Ovary (tissue), 9 donors: ENCODE results near the gene HDDC2. TPM values are rescaled to one million over a fixed set of nuclear protein-coding genes. Genes with fewer than 3 reads are reported as not detected.

ENCODE experiments used
- DNase-seq, 5 donors: peaks; one replicate each; pipeline ENCODE4 v3.0.0-alpha.2; 2019 to 2020
- H3K27ac ChIP-seq, 2 donors: fragments of 200-600 bp; one replicate each; pipeline versions ENCODE4 v1.5.1 to v1.8.0; 2019 to 2022
- H3K27me3 ChIP-seq: fragments of 200-600 bp; one replicate; pipeline ENCODE4 v1.8.0; 2022
- H3K36me3 ChIP-seq: fragments of 200-600 bp; sonication (generic); one replicate; pipeline ENCODE4 v1.5.1; 2019
- H3K4me1 ChIP-seq: one replicate; pipeline ENCODE4 v1.8.1; 2013; ENCODE audit warnings: mild to moderate bottlenecking, moderate library complexity; ENCODE audit not compliant: insufficient read depth
- H3K4me3 ChIP-seq: fragments of 200-600 bp; sonication (generic); one replicate; pipeline ENCODE4 v1.5.1; 2017
- H3K9me3 ChIP-seq, 2 donors: fragments of 200-600 bp in 1 of 2; sonication (generic) in 1 of 2; one replicate each; pipeline versions ENCODE4 v1.5.1 to v1.8.1; 2013 to 2019; ENCODE audit warnings: mild to moderate bottlenecking in 1 of 2, moderate library complexity in 1 of 2
- EP300 ChIP-seq: sonication (generic); formaldehyde crosslinking; IDR thresholded peaks from one replicate; pipeline ENCODE4 v1.6.1; 2017; ENCODE audit warnings: antibody characterized with exemption
- POLR2A ChIP-seq: fragments of 450-650 bp; IDR thresholded peaks from one replicate; pipeline ENCODE4 v1.6.1; 2017; ENCODE audit warnings: antibody characterized with exemption, mild to moderate bottlenecking, moderate library complexity
- WGBS, 3 donors: extraction: QIAGEN DNeasy Blood & Tissue Kit in 1 of 3; methylation state at CpG; one replicate each; pipeline versions ENCODE4 v1.1.5 to v1.1.7; 2013 to 2017; 5-methylcytosine and 5-hydroxymethylcytosine counted together
- intact Hi-C, 4 donors: fragments of 100-400 bp; cut with DNase I; formaldehyde crosslinking; loops; one replicate each; pipeline versions ENCODE4 v1.11.0 to v1.15.1; 2022 to 2023
- polyA plus RNA-seq, 2 donors: library from polyadenylated mRNA; stranded (reverse); fragments of 200-250 nt in 1 of 2; fragments of 350-450 nt in 1 of 2; fragmentation: Illumina TruSeq in 1 of 2; extraction: RNeasy Lipid Tissue Mini Kit (QIAGEN cat#74804) in 1 of 2; gene quantifications; one replicate each; pipeline ENCODE4 v1.2.3, GENCODE V29; 2013 to 2014
- total RNA-seq, 7 donors: library from RNA; depleted of rRNA in 2 of 7; stranded (reverse); fragments of >200 nt in 2 of 7; fragmentation: NEBNext Ultra II Directional in 3 of 7; extraction: Animal tissue kit (Norgen Biotek cat#: 25700) in 3 of 7; gene quantifications; one replicate each; pipeline versions ENCODE4 v1.1.0 to v1.2.4, GENCODE V29; 2016 to 2023
- TF ChIP-seq, protein P1 (sequence below), 3 donors: fragments of 450-650 bp in 2 of 3; fragments of 200-600 bp in 1 of 3; IDR thresholded peaks; one replicate each; pipeline versions ENCODE4 v1.5.1 to v1.8.0; 2016 to 2022; ENCODE audit warnings: antibody characterized with exemption in 3 of 3, mild to moderate bottlenecking in 1 of 3
- donor health status: DM: no; HTN: no; CAD: no; lungs with moderate emphysema.
- donor health status: DM: no; HTN: no; CAD: no.
- donor health status: Bipolar disorder and iron deficiency.
- donor health status: DM: yes; HTN: yes; CAD: no.
- donor health status: DM: no; HTN: no; CAD: no.
- donor health status: DM: yes; HTN: yes; CAD: no.

HDDC2 gene
- total and polyA plus RNA-seq, 9 donors: 31.4 to 80.6 (median 64.0) TPM

GRCh38 chr6:125316621-125317020 is 14.9 kb upstream of the HDDC2 start:
- Histone ChIP-seq H3K27ac (no peak overlapping the region), H3K27me3 (no peaks in the 10 kb centered on the region), H3K9me3 (no peaks in the 10 kb centered on the region), H3K4me3 (no peak overlapping the region), H3K4me1 (no peaks in the 10 kb centered on the region), H3K36me3 (no peaks in the 10 kb centered on the region)
- TF ChIP-seq, protein P1, sequence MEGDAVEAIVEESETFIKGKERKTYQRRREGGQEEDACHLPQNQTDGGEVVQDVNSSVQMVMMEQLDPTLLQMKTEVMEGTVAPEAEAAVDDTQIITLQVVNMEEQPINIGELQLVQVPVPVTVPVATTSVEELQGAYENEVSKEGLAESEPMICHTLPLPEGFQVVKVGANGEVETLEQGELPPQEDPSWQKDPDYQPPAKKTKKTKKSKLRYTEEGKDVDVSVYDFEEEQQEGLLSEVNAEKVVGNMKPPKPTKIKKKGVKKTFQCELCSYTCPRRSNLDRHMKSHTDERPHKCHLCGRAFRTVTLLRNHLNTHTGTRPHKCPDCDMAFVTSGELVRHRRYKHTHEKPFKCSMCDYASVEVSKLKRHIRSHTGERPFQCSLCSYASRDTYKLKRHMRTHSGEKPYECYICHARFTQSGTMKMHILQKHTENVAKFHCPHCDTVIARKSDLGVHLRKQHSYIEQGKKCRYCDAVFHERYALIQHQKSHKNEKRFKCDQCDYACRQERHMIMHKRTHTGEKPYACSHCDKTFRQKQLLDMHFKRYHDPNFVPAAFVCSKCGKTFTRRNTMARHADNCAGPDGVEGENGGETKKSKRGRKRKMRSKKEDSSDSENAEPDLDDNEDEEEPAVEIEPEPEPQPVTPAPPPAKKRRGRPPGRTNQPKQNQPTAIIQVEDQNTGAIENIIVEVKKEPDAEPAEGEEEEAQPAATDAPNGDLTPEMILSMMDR (IDR thresholded peaks at IDR 0.05): no peak
- TF ChIP-seq POLR2A (no peak), EP300 (no peak)
- WGBS, 3 donors: 89 to 94% (median 91%) methylated on average over 9 of the region's 9 CpGs
- intact Hi-C loops: no loop called here
- no peak for DNase-seq

GRCh38 chr6:125315548-125315947 is 13.8 kb upstream of the HDDC2 start:
- no peak for DNase-seq
- intact Hi-C loops: no loop called here
- Histone ChIP-seq H3K4me3 (no peak overlapping the region), H3K27me3 (no peaks in the 10 kb centered on the region), H3K36me3 (no peaks in the 10 kb centered on the region), H3K27ac (no peak overlapping the region), H3K4me1 (no peaks in the 10 kb centered on the region), H3K9me3 (no peaks in the 10 kb centered on the region)
- WGBS, 3 donors: 91 to 92% (median 91%) methylated on average over 5 of the region's 5 CpGs
- TF ChIP-seq EP300: no peak
- TF ChIP-seq, protein P1 (IDR thresholded peaks at IDR 0.05): no peak
- TF ChIP-seq POLR2A: no peak

GRCh38 chr6:125314009-125314581 is 12.3 kb upstream of the HDDC2 start:
- no peaks in the 10 kb centered on the region for H3K36me3 ChIP-seq
- H3K9me3 ChIP-seq: no peaks in the 10 kb centered on the region
- H3K27ac ChIP-seq: no peak overlapping the region
- peak; percentile 20 to 67 (median 63) for DNase-seq
- intact Hi-C loops: loop anchor here (5.0 kb wide), 2 partner anchors 453 to 663 kb away; no protein-coding TSS in a partner anchor
- no peak overlapping the region for H3K4me3 ChIP-seq
- no peaks in the 10 kb centered on the region for H3K4me1 ChIP-seq
- H3K27me3 ChIP-seq: no peaks in the 10 kb centered on the region
- TF ChIP-seq, protein P1 (IDR thresholded peaks at IDR 0.05): peak; percentile 30 to 54 (median 48)
- no peak for TF ChIP-seq EP300
- TF ChIP-seq POLR2A: no peak
- 18 to 23% (median 23%) methylated on average over 10 of the region's 10 CpGs for WGBS, 3 donors

GRCh38 chr6:125312950-125313349 is 11.2 kb upstream of the HDDC2 start:
- H3K36me3 ChIP-seq: no peaks in the 10 kb centered on the region
- no peak overlapping the region for H3K27ac ChIP-seq
- no peak overlapping the region for H3K4me3 ChIP-seq
- no peaks in the 10 kb centered on the region for H3K4me1 ChIP-seq
- TF ChIP-seq EP300: no peak
- TF ChIP-seq, protein P1 (IDR thresholded peaks at IDR 0.05): no peak
- no peak for TF ChIP-seq POLR2A
- no peaks in the 10 kb centered on the region for H3K27me3 ChIP-seq
- WGBS, 3 donors: 83 to 91% (median 90%) methylated on average over 4 of the region's 4 CpGs
- no peaks in the 10 kb centered on the region for H3K9me3 ChIP-seq
- DNase-seq: no peak
- intact Hi-C loops: loop anchor here (5.0 kb wide), 2 partner anchors 454 to 664 kb away; no protein-coding TSS in a partner anchor
